Kidney (tissue), 14 donors: ENCODE measurements around the gene UNC13C. TPM values are rescaled to one million over a fixed set of nuclear protein-coding genes. Genes with fewer than 3 reads are reported as not detected.
A peak's percentile ranks its signal among the peaks of the same experiment; 100 is the strongest.

Experiments
- DNase-seq, 5 donors: peaks; one replicate each; pipeline ENCODE4 v3.0.0-alpha.2; 2013 to 2020
- FAIRE-seq: peaks from 2 replicates; lab custom pipeline; 2012; peaks lifted over from hg19 to GRCh38; lab: Jason Lieb, UNC
- H3K27ac ChIP-seq, 2 donors: one replicate each; pipeline ENCODE4 v1.7.0; 2013; ENCODE audit warnings: low read depth in 2 of 2, low read length in 2 of 2, inconsistent platforms in 1 of 2
- H3K27me3 ChIP-seq: one replicate; pipeline ENCODE4 v1.7.1; 2013; ENCODE audit warnings: low read length, inconsistent platforms; ENCODE audit not compliant: control insufficient read depth, insufficient read depth
- H3K36me3 ChIP-seq, 3 donors: one replicate each; pipeline versions ENCODE4 v1.7.0 to v1.7.1; 2013; ENCODE audit warnings: low read length in 3 of 3, control low read depth in 1 of 3, inconsistent platforms in 1 of 3; ENCODE audit not compliant: insufficient read depth in 3 of 3, control insufficient read depth in 2 of 3
- H3K4me1 ChIP-seq, 3 donors: one replicate each; pipeline versions ENCODE4 v1.7.0 to v1.7.1; 2013; ENCODE audit warnings: low read length in 3 of 3, inconsistent platforms in 1 of 3, low read depth in 1 of 3; ENCODE audit not compliant: control insufficient read depth in 2 of 3, insufficient read depth in 2 of 3
- H3K4me3 ChIP-seq, 3 donors: one replicate each; pipeline versions ENCODE4 v1.7.0 to v1.8.1; 2013; ENCODE audit warnings: low read length in 3 of 3, control low read depth in 1 of 3, inconsistent platforms in 1 of 3
- H3K9ac ChIP-seq, 3 donors: one replicate each; pipeline versions ENCODE4 v1.7.0 to v1.7.1; 2013; ENCODE audit warnings: low read length in 3 of 3, control low read depth in 1 of 3, inconsistent platforms in 1 of 3
- H3K9me3 ChIP-seq, 3 donors: one replicate each; pipeline versions ENCODE4 v1.7.0 to v1.7.1; 2013; ENCODE audit warnings: low read length in 3 of 3, control low read depth in 1 of 3, inconsistent platforms in 1 of 3; ENCODE audit not compliant: control insufficient read depth in 2 of 3, insufficient read depth in 1 of 3
- intact Hi-C: fragments of 100-400 bp; cut with DNase I; formaldehyde crosslinking; loops from one replicate; pipeline ENCODE4 v1.11.1; 2022
- polyA plus RNA-seq: library from polyadenylated mRNA; stranded (reverse); fragments of 350-450 nt; fragmentation: Illumina TruSeq; extraction: RNeasy Lipid Tissue Mini Kit (QIAGEN cat#74804); gene quantifications from one replicate; pipeline ENCODE4 v1.2.3, GENCODE V29; 2014; ENCODE audit warnings: low read depth, low replicate concordance; ENCODE audit not compliant: insufficient read depth
- total RNA-seq: library from RNA; stranded (reverse); fragmentation: NEBNext Ultra II Directional; extraction: Animal tissue kit (Norgen Biotek cat#: 25700); gene quantifications from one replicate; pipeline ENCODE4 v1.2.1, GENCODE V29; 2021
- TF ChIP-seq, protein P1 (sequence below): IDR thresholded peaks from 3 replicates; pipeline ENCODE4 v1.5.1; 2012; ENCODE audit warnings: mild to moderate bottlenecking, moderate library complexity, borderline replicate concordance; ENCODE audit not compliant: insufficient read depth; ENCODE audit errors: extremely low read depth
- donor health status: control.
- donor health status: control.
- donor health status: control.
- donor health status: control.
- donor health status: control.
- donor health status: DM: yes; HTN: yes; CAD: no.
- donor health status: Normal renal cell carcinoma (clear cell type).

The UNC13C gene
- total and polyA plus RNA-seq, 2 donors from 2014 or later = 0.19 to 0.45 TPM

DNA sequence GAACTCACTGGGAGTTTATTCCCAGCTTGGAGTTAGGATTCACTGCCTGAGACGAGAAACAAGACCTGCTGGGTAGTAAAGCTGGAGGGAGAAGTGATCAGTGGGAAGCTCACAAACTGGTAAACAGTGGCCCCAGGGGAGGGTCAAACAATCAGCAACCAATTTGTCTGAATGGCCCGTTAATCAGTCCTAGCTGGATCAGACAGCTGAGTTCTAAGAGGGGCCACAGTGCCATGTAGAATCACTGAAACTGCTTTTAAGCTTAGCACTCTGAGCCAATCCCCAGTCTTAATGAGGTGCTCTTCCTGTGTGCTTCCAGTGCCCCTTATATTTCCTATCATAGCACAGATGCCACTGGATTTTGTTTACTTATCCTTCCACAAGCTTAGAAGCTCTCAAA lies 626.8 kb downstream of the UNC13C start:
- no peak overlapping the region for H3K4me3 ChIP-seq
- intact Hi-C loops = no loop called here
- no peak overlapping the region for H3K27ac ChIP-seq
- no peak overlapping the region for H3K9ac ChIP-seq
- FAIRE-seq (no peak), DNase-seq (no peak)
- H3K27me3 ChIP-seq = no peaks in the 10 kb centered on the region
- TF ChIP-seq, protein P1, sequence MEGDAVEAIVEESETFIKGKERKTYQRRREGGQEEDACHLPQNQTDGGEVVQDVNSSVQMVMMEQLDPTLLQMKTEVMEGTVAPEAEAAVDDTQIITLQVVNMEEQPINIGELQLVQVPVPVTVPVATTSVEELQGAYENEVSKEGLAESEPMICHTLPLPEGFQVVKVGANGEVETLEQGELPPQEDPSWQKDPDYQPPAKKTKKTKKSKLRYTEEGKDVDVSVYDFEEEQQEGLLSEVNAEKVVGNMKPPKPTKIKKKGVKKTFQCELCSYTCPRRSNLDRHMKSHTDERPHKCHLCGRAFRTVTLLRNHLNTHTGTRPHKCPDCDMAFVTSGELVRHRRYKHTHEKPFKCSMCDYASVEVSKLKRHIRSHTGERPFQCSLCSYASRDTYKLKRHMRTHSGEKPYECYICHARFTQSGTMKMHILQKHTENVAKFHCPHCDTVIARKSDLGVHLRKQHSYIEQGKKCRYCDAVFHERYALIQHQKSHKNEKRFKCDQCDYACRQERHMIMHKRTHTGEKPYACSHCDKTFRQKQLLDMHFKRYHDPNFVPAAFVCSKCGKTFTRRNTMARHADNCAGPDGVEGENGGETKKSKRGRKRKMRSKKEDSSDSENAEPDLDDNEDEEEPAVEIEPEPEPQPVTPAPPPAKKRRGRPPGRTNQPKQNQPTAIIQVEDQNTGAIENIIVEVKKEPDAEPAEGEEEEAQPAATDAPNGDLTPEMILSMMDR = no peak
- H3K36me3 ChIP-seq = no peaks in the 10 kb centered on the region
- H3K4me1 ChIP-seq = no peaks in the 10 kb centered on the region
- no peaks in the 10 kb centered on the region for H3K9me3 ChIP-seq

- no peak overlapping the region for H3K27ac ChIP-seq
- DNase-seq = peak in 1 of 5 donors; percentile 8
- no peak for FAIRE-seq
These were observed 627.3 kb downstream of the UNC13C start for GRCh38 chr15:54605556-54605955.

GRCh38 chr15:54608876-54609835 lies 630.9 kb downstream of the UNC13C start:
- Histone ChIP-seq H3K27ac (no peak overlapping the region), H3K4me3 (no peak overlapping the region), H3K36me3 (no peaks in the 10 kb centered on the region), H3K9ac (no peak overlapping the region), H3K9me3 (no peaks in the 10 kb centered on the region), H3K4me1 (no peaks in the 10 kb centered on the region), H3K27me3 (no peaks in the 10 kb centered on the region)
- intact Hi-C loops = no loop called here
- FAIRE-seq = no peak
- TF ChIP-seq, protein P1 = no peak
- no peak for DNase-seq

More at GRCh38 chr15:54605556-54605955, 627.3 kb downstream of the UNC13C start:
- Histone ChIP-seq H3K9me3 (no peaks in the 10 kb centered on the region), H3K4me3 (no peak overlapping the region), H3K27me3 (no peaks in the 10 kb centered on the region), H3K9ac (no peak overlapping the region), H3K4me1 (no peaks in the 10 kb centered on the region), H3K36me3 (no peaks in the 10 kb centered on the region)
- TF ChIP-seq, protein P1 = no peak
- intact Hi-C loops = no loop called here
